ENCODE measurements around the gene OXCT2.
"Not testable (repeated sequence)": the region's sequence is repeated elsewhere in the genome, so short reads cannot be mapped to it uniquely, and the experiment has no call there.

OXCT2 gene

GRCh38 chr1:39795651-39796050, 24.5 kb upstream of the OXCT2 start:
- POLR2A ChIA-PET (ENCODE audit: low non-redundant PET), result interaction anchor here (0.6 kb wide), 2 partner anchors 106 to 137 kb away, joined by 3 to 4 read pairs; no protein-coding TSS in a partner anchor
- TF ChIP-seq CTCF (conservative IDR thresholded peaks at IDR 0.05; ENCODE audit: low read depth), result no peak
- CTCF ChIA-PET, result no interaction called here
- DNase-seq (ENCODE audit: low spot score), result no peak
- no peak overlapping the region for H3K27ac ChIP-seq

GRCh38 chr1:39791838-39792237, 20.7 kb upstream of the OXCT2 start:
- no peak overlapping the region for H3K27ac ChIP-seq
- POLR2A ChIA-PET (ENCODE audit: low non-redundant PET), result no interaction called here
- no peak for TF ChIP-seq CTCF (conservative IDR thresholded peaks at IDR 0.05; ENCODE audit: low read depth)
- DNase-seq (ENCODE audit: low spot score), result no peak
- CTCF ChIA-PET, result no interaction called here

GRCh38 chr1:39789571-39790110, 18.5 kb upstream of the OXCT2 start:
- TF ChIP-seq CTCF (conservative IDR thresholded peaks at IDR 0.05; ENCODE audit: low read depth), result no peak
- CTCF ChIA-PET, result interaction anchor here (0.6 to 1.1 kb wide), 3 partner anchors 9 to 183 kb away, joined by 3 to 4 read pairs (median 3); no protein-coding TSS in a partner anchor
- no peak overlapping the region for H3K27ac ChIP-seq

GRCh38 chr1:39788758-39789570, 17.8 kb upstream of the OXCT2 start, which contains the start of gene BMP8B:
Gene BMP8B, minus strand, starts transcription at chr1:39788865. Its CDS starts 380 bp downstream, at chr1:39788485.
- POLR2A ChIA-PET (ENCODE audit: low non-redundant PET), result interaction anchor here (0.5 to 1.0 kb wide), 2 partner anchors 10 to 50 kb away, joined by 3 to 4 read pairs; partner anchors contain the start of gene PPIE
- H3K27ac ChIP-seq, result no peak within 1 kb of the TSS
- CTCF ChIA-PET, result interaction anchor here (0.6 to 1.1 kb wide), 3 partner anchors 10 to 183 kb away, joined by 3 to 4 read pairs (median 3); no protein-coding TSS in a partner anchor
- peak; percentile 79 for DNase-seq (ENCODE audit: low spot score)
- TF ChIP-seq CTCF (conservative IDR thresholded peaks at IDR 0.05; ENCODE audit: low read depth), result no peak

More at GRCh38 chr1:39789571-39790110, 18.5 kb upstream of the OXCT2 start:
- no peak for DNase-seq (ENCODE audit: low spot score)
- POLR2A ChIA-PET (ENCODE audit: low non-redundant PET), result interaction anchor here (0.5 kb wide), 1 partner anchor 9 kb away, joined by 4 read pairs; no protein-coding TSS in a partner anchor

GRCh38 chr1:39788426-39788757, 17.2 kb upstream of the OXCT2 start:
- H3K27ac ChIP-seq, result no peak overlapping the region
- ChIA-PET POLR2A (ENCODE audit: low non-redundant PET) (interaction anchor here (1.0 kb wide), 1 partner anchor 49 kb away, joined by 3 read pairs; the partner anchor contains the start of gene PPIE), CTCF (interaction anchor here (0.6 kb wide), 1 partner anchor 214 kb away, joined by 4 read pairs; no protein-coding TSS in a partner anchor)
- TF ChIP-seq CTCF (conservative IDR thresholded peaks at IDR 0.05; ENCODE audit: low read depth), result no peak
- DNase-seq (ENCODE audit: low spot score), result no peak

- DNase-seq (ENCODE audit: low spot score); H3K27ac ChIP-seq: not testable (repeated sequence)
- CTCF ChIA-PET, result interaction anchor here (0.6 kb wide), 1 partner anchor 214 kb away, joined by 4 read pairs; no protein-coding TSS in a partner anchor
- POLR2A ChIA-PET (ENCODE audit: low non-redundant PET), result interaction anchor here (1.0 kb wide), 1 partner anchor 49 kb away, joined by 3 read pairs; the partner anchor contains the start of gene PPIE
Measured at GRCh38 chr1:39787964-39788363, 16.8 kb upstream of the OXCT2 start.
